Panc1 (cell line): ENCODE measurements around the gene SLC6A4. TPM values are rescaled to one million over a fixed set of nuclear protein-coding genes. Genes with fewer than 3 reads are reported as not detected.

Experiments used
- ATAC-seq: fragments of 200-7000 bp; cut with Tn5 transposase; 2 replicates; pipeline ENCODE4 v1.9.1; 2020; ENCODE audit warnings: mild to moderate bottlenecking, moderate library complexity
- BruUV-seq: library from RNA; stranded (reverse); fragments of 400-500 nt; replicated peaks from 2 replicates; lab custom pipeline; 2021; lab: Mats Ljungman, UMichigan
- CTCF ChIA-PET: fragments of 300-600 bp; sonication (Branson Sonifier 250); formaldehyde crosslinking; loops from one replicate; lab custom pipeline; 2022; ENCODE audit warnings: antibody characterized with exemption; lab: Charles Lee
- POLR2A ChIA-PET: fragments of 300-600 bp; sonication (Branson Sonifier 250); formaldehyde crosslinking; loops from one replicate; lab custom pipeline; 2022; ENCODE audit warnings: antibody characterized with exemption; lab: Charles Lee
- DNase-seq: peaks from one replicate; pipeline ENCODE4 v3.0.0-alpha.2; 2010; ENCODE audit warnings: low read depth, low spot score
- H3K27ac ChIP-seq: 2 replicates; pipeline ENCODE4 v1.5.1; 2011; ENCODE audit warnings: mild to moderate bottlenecking, low read length, inconsistent platforms
- H3K27me3 ChIP-seq: fragments of 200-500 bp; sonication (Bioruptor generic); 2 replicates; pipeline ENCODE4 v1.6.0; 2014; ENCODE audit warnings: low read length, inconsistent platforms; ENCODE audit not compliant: control insufficient read depth, insufficient read depth
- H3K36me3 ChIP-seq: fragments of 200-500 bp; sonication (Bioruptor generic); 2 replicates; pipeline ENCODE4 v1.5.1; 2014; ENCODE audit warnings: inconsistent platforms, mild to moderate bottlenecking, low read length, moderate library complexity; ENCODE audit not compliant: control insufficient read depth, insufficient read depth
- H3K4me1 ChIP-seq: 2 replicates; pipeline ENCODE4 v1.5.1; 2011; ENCODE audit warnings: inconsistent platforms, mild to moderate bottlenecking, low read length, moderate library complexity; ENCODE audit not compliant: control insufficient read depth, insufficient read depth
- H3K4me3 ChIP-seq, 2 experiments: 2 replicates each; pipeline ENCODE4 v1.5.1; 2011 to 2012; ENCODE audit warnings: low read depth in 2 of 2, low read length in 2 of 2, mild to moderate bottlenecking in 2 of 2, inconsistent platforms in 1 of 2, moderate library complexity in 1 of 2
- H3K9me3 ChIP-seq: fragments of 200-500 bp; sonication (Bioruptor generic); 2 replicates; pipeline ENCODE4 v1.5.1; 2014; ENCODE audit warnings: low read depth, mild to moderate bottlenecking, inconsistent platforms, low read length, moderate library complexity; ENCODE audit not compliant: control insufficient read depth, insufficient read depth
- POLR2AphosphoS5 ChIP-seq: IDR thresholded peaks from 2 replicates; pipeline ENCODE4 v1.6.1; 2012; ENCODE audit warnings: mild to moderate bottlenecking, low read depth, low read length, moderate library complexity
- SIN3A ChIP-seq: IDR thresholded peaks from 2 replicates; pipeline ENCODE4 v1.6.1; 2012; ENCODE audit warnings: low read depth, mild to moderate bottlenecking, low read length, moderate library complexity, borderline replicate concordance; ENCODE audit not compliant: insufficient read depth
- TCF7L2 ChIP-seq: IDR thresholded peaks from 2 replicates; pipeline ENCODE4 v1.6.1; 2011; ENCODE audit warnings: mild to moderate bottlenecking, low read depth, low read length, inconsistent platforms
- in situ Hi-C: cut with HindIII; loops from 2 replicates; pipeline ENCODE4 v1.10.0; 2016; ENCODE audit warnings: low sequenced_read_pairs, low pct_unique_long_range_greater_than_20kb
- intact Hi-C: fragments of 100-400 bp; cut with micrococcal nuclease; formaldehyde crosslinking; loops from one replicate; pipeline ENCODE4 v1.10.0; 2022; ENCODE audit not compliant: unreplicated experiment
- total RNA-seq: library from RNA; stranded (reverse); gene quantifications from one replicate; pipeline ENCODE4 v1.2.1, GENCODE V29; 2021; ENCODE audit not compliant: unreplicated experiment
- TF ChIP-seq, protein P1 (sequence below), 2 experiments: IDR thresholded peaks; 2 replicates each; pipeline ENCODE4 v1.6.1; 2011 to 2012; ENCODE audit warnings: low read depth in 2 of 2, control low read depth in 1 of 2, low read length in 1 of 2, mild to moderate bottlenecking in 1 of 2, moderate library complexity in 1 of 2; ENCODE audit not compliant: insufficient read depth in 1 of 2
- TF ChIP-seq, protein P2 (sequence below): fragments of 450-650 bp; IDR thresholded peaks from 2 replicates; pipeline ENCODE4 v1.5.1; 2017; ENCODE audit warnings: mild to moderate bottlenecking

The SLC6A4 gene
- total RNA-seq, 1 experiment from 2014 or later, result not detected

DNA sequence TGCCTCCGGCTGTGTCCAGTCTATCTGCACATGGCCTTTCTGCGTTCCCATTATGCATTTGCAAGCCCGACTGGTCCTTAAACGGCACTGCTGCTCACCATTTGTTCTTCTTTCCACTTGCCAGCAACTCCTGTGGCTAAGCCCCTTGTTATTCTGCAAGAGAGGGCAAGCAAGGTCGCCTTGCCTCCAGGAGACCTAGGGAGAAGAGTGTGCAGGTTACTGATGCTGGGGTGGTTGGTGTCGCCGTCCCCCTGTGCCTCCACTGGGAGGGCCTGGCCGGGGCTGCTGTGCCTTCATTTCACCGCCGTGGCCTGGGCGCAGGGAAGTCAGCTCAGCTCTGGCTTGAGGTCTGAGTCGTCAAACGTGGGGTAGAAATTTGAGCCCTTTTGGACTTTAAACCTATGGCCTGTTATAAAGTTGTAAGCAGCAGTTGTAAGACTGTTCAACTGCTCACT lies 12.7 kb downstream of the SLC6A4 start:
- Histone ChIP-seq H3K27ac (no peak overlapping the region), H3K4me3 (no peak overlapping the region), H3K36me3 (no peaks in the 10 kb centered on the region), H3K27me3 (0 out of 2 replicates have a peak, but pooled peaks cover 2% of the 10 kb centered on the region), H3K4me1 (no peaks in the 10 kb centered on the region), H3K9me3 (no peaks in the 10 kb centered on the region)
- BruUV-seq, result no TSS peak
- intact Hi-C loops (no loop called here), in situ Hi-C loops (no loop called here)
- POLR2A ChIA-PET, result interaction anchor here (0.6 kb wide), 1 partner anchor 69 kb away, joined by 3 read pairs; the partner anchor contains the start of gene BLMH
- DNase-seq (no peak), ATAC-seq (no peak)
- CTCF ChIA-PET, result no interaction called here
- no peak for TF ChIP-seq TCF7L2

- Histone ChIP-seq H3K36me3 (no peaks in the 10 kb centered on the region), H3K27ac (no peak overlapping the region), H3K4me3 (no peak overlapping the region), H3K27me3 (0 out of 2 replicates have a peak, but pooled peaks cover 2% of the 10 kb centered on the region), H3K4me1 (no peaks in the 10 kb centered on the region), H3K9me3 (no peaks in the 10 kb centered on the region)
- no peak for ATAC-seq
- BruUV-seq, result no TSS peak
- ChIA-PET CTCF (no interaction called here), POLR2A (no interaction called here)
- TF ChIP-seq SIN3A, result no peak
- no peak for TF ChIP-seq TCF7L2
- TF ChIP-seq, protein P1, sequence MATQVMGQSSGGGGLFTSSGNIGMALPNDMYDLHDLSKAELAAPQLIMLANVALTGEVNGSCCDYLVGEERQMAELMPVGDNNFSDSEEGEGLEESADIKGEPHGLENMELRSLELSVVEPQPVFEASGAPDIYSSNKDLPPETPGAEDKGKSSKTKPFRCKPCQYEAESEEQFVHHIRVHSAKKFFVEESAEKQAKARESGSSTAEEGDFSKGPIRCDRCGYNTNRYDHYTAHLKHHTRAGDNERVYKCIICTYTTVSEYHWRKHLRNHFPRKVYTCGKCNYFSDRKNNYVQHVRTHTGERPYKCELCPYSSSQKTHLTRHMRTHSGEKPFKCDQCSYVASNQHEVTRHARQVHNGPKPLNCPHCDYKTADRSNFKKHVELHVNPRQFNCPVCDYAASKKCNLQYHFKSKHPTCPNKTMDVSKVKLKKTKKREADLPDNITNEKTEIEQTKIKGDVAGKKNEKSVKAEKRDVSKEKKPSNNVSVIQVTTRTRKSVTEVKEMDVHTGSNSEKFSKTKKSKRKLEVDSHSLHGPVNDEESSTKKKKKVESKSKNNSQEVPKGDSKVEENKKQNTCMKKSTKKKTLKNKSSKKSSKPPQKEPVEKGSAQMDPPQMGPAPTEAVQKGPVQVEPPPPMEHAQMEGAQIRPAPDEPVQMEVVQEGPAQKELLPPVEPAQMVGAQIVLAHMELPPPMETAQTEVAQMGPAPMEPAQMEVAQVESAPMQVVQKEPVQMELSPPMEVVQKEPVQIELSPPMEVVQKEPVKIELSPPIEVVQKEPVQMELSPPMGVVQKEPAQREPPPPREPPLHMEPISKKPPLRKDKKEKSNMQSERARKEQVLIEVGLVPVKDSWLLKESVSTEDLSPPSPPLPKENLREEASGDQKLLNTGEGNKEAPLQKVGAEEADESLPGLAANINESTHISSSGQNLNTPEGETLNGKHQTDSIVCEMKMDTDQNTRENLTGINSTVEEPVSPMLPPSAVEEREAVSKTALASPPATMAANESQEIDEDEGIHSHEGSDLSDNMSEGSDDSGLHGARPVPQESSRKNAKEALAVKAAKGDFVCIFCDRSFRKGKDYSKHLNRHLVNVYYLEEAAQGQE (IDR thresholded peaks at IDR 0.05; ENCODE audit: insufficient read depth in 1 of 2, low read depth in 2 of 2, low read length in 1 of 2), result no peak
- in situ Hi-C loops (no loop called here), intact Hi-C loops (no loop called here)
- DNase-seq, result no peak
Measured at GRCh38 chr17:30222251-30222650, 13.2 kb downstream of the SLC6A4 start.

DNA sequence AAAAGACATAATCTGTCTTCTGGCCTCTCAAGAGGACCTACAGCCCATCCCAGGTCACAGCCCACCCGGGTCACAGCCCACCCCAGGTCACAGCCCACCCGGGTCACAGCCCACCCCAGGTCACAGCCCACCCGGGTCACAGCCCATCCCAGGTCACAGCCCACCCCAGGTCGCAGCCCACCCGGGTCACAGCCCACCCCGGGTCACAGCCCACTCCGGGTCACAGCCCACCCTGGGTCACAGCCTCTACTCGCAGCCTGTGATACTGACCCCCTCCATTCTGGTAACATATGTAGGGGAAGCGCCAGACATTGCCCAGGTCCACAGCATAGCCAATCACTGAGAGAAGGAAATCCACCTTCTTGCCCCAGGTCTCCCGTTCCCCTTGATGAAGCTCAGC lies 14.2 kb downstream of the SLC6A4 start:
- TF ChIP-seq TCF7L2 (no peak), POLR2AphosphoS5 (no peak), SIN3A (no peak)
- TF ChIP-seq, protein P1 (IDR thresholded peaks at IDR 0.05; ENCODE audit: insufficient read depth in 1 of 2, low read depth in 2 of 2, low read length in 1 of 2), result no peak
- TF ChIP-seq, protein P2, sequence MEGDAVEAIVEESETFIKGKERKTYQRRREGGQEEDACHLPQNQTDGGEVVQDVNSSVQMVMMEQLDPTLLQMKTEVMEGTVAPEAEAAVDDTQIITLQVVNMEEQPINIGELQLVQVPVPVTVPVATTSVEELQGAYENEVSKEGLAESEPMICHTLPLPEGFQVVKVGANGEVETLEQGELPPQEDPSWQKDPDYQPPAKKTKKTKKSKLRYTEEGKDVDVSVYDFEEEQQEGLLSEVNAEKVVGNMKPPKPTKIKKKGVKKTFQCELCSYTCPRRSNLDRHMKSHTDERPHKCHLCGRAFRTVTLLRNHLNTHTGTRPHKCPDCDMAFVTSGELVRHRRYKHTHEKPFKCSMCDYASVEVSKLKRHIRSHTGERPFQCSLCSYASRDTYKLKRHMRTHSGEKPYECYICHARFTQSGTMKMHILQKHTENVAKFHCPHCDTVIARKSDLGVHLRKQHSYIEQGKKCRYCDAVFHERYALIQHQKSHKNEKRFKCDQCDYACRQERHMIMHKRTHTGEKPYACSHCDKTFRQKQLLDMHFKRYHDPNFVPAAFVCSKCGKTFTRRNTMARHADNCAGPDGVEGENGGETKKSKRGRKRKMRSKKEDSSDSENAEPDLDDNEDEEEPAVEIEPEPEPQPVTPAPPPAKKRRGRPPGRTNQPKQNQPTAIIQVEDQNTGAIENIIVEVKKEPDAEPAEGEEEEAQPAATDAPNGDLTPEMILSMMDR, result no peak
- H3K4me1 ChIP-seq, result no peaks in the 10 kb centered on the region
- no TSS peak for BruUV-seq
- in situ Hi-C loops (no loop called here), intact Hi-C loops (no loop called here)
- ChIA-PET CTCF (interaction anchor here (0.6 kb wide), 1 partner anchor 174 kb away, joined by 3 read pairs; no protein-coding TSS in a partner anchor), POLR2A (no interaction called here)
- DNase-seq (no peak), ATAC-seq (no peak)
- 0 out of 2 replicates have a peak, but pooled peaks cover 2% of the 10 kb centered on the region for H3K27me3 ChIP-seq
- H3K9me3 ChIP-seq, result no peaks in the 10 kb centered on the region
- H3K36me3 ChIP-seq, result no peaks in the 10 kb centered on the region
- H3K4me3 ChIP-seq, result no peak overlapping the region
- no peak overlapping the region for H3K27ac ChIP-seq
